K562 (cell line): ENCODE data around the gene SAP25. TPM values are rescaled to one million over a fixed set of nuclear protein-coding genes. Genes with fewer than 3 reads are reported as not detected.
A peak's percentile ranks its signal among the peaks of the same experiment; 100 is the strongest.

Experiments used
- ATAC-seq: fragments of 200-7000 bp; cut with Tn5 transposase; 3 replicates; pipeline ENCODE4 v1.9.1; 2020; ENCODE audit warnings: moderate library complexity
- BruUV-seq: library from RNA; stranded (reverse); fragments of 400-500 nt; replicated peaks from 2 replicates; lab custom pipeline; 2021; lab: Mats Ljungman, UMichigan
- CTCF ChIA-PET: fragments of 300-600 bp; formaldehyde crosslinking; extraction: SDS; loops from one replicate; lab custom pipeline; 2021; ENCODE audit warnings: low intra/inter-chr PET ratio; lab: Yijun Ruan, JAX
- POLR2A ChIA-PET: fragments of 300-600, 350-650 bp; sonication (Branson Sonifier 250); formaldehyde crosslinking; extraction: SDS; loops from one replicate; lab custom pipeline; 2021; ENCODE audit warnings: antibody characterized with exemption, inconsistent platforms; lab: Yijun Ruan, JAX
- DNase-seq, 4 experiments: peaks; one replicate each; pipeline versions ENCODE4 v3.0.0 to v3.0.0-alpha.2; 2011 to 2018; ENCODE audit warnings: low spot score in 3 of 4, mixed read lengths in 3 of 4; ENCODE audit errors: extremely low read depth in 1 of 4
- FAIRE-seq: peaks from 2 replicates; lab custom pipeline; 2011; peaks lifted over from hg19 to GRCh38; lab: Jason Lieb, UNC
- H2AFZ ChIP-seq: 2 replicates; pipeline ENCODE4 v1.6.0; 2011; ENCODE audit warnings: low read depth, low read length, control low read depth, inconsistent platforms
- H3K27ac ChIP-seq: fragments of 200-600 bp; 3 replicates; pipeline ENCODE4 v1.8.0; 2011; ENCODE audit warnings: low read depth, mild to moderate bottlenecking, control low read depth, inconsistent platforms, low read length, moderate library complexity, mixed read lengths; ENCODE audit errors: extremely low read depth
- H3K27me3 ChIP-seq, 2 experiments: fragments of 300-600 bp in 1 of 2; 2 replicates in 1 of 2; 3 replicates in 1 of 2; pipeline versions ENCODE4 v1.6.0 to v1.8.0; 2011; ENCODE audit warnings: inconsistent platforms in 2 of 2, low read length in 2 of 2, mild to moderate bottlenecking in 1 of 2, mixed read lengths in 1 of 2, moderate library complexity in 1 of 2; ENCODE audit not compliant: control insufficient read depth in 2 of 2, insufficient read depth in 2 of 2
- H3K36me3 ChIP-seq: fragments of 300-600 bp; 3 replicates; pipeline ENCODE4 v1.8.0; 2011; ENCODE audit warnings: mild to moderate bottlenecking, low read length, inconsistent platforms; ENCODE audit not compliant: control insufficient read depth, insufficient read depth
- H3K4me1 ChIP-seq, 2 experiments: fragments of 200-600 bp in 1 of 2; replicated peaks in 1 of 2; 2 replicates in 1 of 2; 3 replicates in 1 of 2; pipeline versions ENCODE4 v1.5.1 to v1.8.0; 2011; ENCODE audit warnings: inconsistent platforms in 2 of 2, low read length in 2 of 2, mild to moderate bottlenecking in 1 of 2, mixed read lengths in 1 of 2, moderate library complexity in 1 of 2; ENCODE audit not compliant: control insufficient read depth in 2 of 2, insufficient read depth in 2 of 2
- H3K4me2 ChIP-seq: 2 replicates; pipeline ENCODE4 v1.6.1; 2011; ENCODE audit warnings: low read length, control low read depth, inconsistent platforms, mixed read lengths; ENCODE audit not compliant: insufficient read depth
- H3K4me3 ChIP-seq: fragments of 200-600 bp; sonication (generic), shearing (Covaris generic); 2 replicates; pipeline ENCODE4 v1.5.1; 2016; ENCODE audit warnings: control low read depth, inconsistent platforms
- H3K79me2 ChIP-seq: fragments of 200-600 bp; 3 replicates; pipeline ENCODE4 v1.8.0; 2011; ENCODE audit warnings: low read length, inconsistent platforms; ENCODE audit not compliant: control insufficient read depth, insufficient read depth
- H3K9ac ChIP-seq, 2 experiments: 2 replicates each; pipeline versions ENCODE4 v1.6.0 to v1.6.1; 2011; ENCODE audit warnings: low read depth in 2 of 2, low read length in 2 of 2, control low read depth in 1 of 2, inconsistent platforms in 1 of 2, mild to moderate bottlenecking in 1 of 2, mixed read lengths in 1 of 2; ENCODE audit not compliant: insufficient read depth in 1 of 2
- H3K9me1 ChIP-seq: one replicate; pipeline ENCODE4 v1.6.0; 2011; ENCODE audit warnings: inconsistent platforms, mild to moderate bottlenecking, low read length, moderate library complexity; ENCODE audit not compliant: control insufficient read depth, insufficient read depth
- H3K9me3 ChIP-seq: replicated peaks from 2 replicates; pipeline ENCODE4 v1.5.1; 2011; ENCODE audit warnings: low read depth, low read length, inconsistent platforms; ENCODE audit not compliant: control insufficient read depth, insufficient read depth
- H4K20me1 ChIP-seq: replicated peaks from 2 replicates; pipeline ENCODE4 v1.6.1; 2011; ENCODE audit warnings: low read length, inconsistent platforms, mixed read lengths; ENCODE audit not compliant: control insufficient read depth, insufficient read depth
- CTBP1 ChIP-seq: fragments of 450-650 bp; IDR thresholded peaks from 2 replicates; pipeline ENCODE4 v1.6.1; 2016; ENCODE audit warnings: borderline replicate concordance
- KAT7 ChIP-seq: sonication (generic); formaldehyde crosslinking; IDR thresholded peaks from 2 replicates; pipeline ENCODE4 v1.8.0; 2022; ENCODE audit warnings: missing genetic modification reagents, mild to moderate bottlenecking, borderline replicate concordance
- MAZ ChIP-seq, 2 experiments: fragments of 450-650 bp in 1 of 2; sonication (generic) in 1 of 2; formaldehyde crosslinking; IDR thresholded peaks in 1 of 2; conservative IDR thresholded peaks in 1 of 2; 2 replicates each; pipeline versions ENCODE4 v1.4.0 to v1.5.0; 2020; ENCODE audit warnings: mild to moderate bottlenecking in 1 of 2, missing genetic modification reagents in 1 of 2
- MCM3 ChIP-seq: fragments of 450-650 bp; IDR thresholded peaks from 2 replicates; pipeline ENCODE4 v1.6.1; 2016
- MTA3 ChIP-seq: fragments of 450-650 bp; formaldehyde crosslinking; IDR thresholded peaks from 2 replicates; pipeline ENCODE4 v1.6.1; 2017; ENCODE audit warnings: mild to moderate bottlenecking, borderline replicate concordance
- SMARCC2 ChIP-seq: fragments of 450-650 bp; IDR thresholded peaks from 2 replicates; pipeline ENCODE4 v1.6.1; 2017; ENCODE audit warnings: antibody characterized with exemption, moderate library complexity, mild to moderate bottlenecking, low read depth
- SMARCE1 ChIP-seq: fragments of 450-650 bp; IDR thresholded peaks from 2 replicates; pipeline ENCODE4 v1.7.1; 2016; ENCODE audit warnings: mild to moderate bottlenecking
- TBL1XR1 ChIP-seq, 2 experiments: IDR thresholded peaks; 2 replicates each; pipeline ENCODE4 v1.6.1; 2012; ENCODE audit warnings: improper control_type of control experiment in 2 of 2, low read length in 2 of 2, mild to moderate bottlenecking in 1 of 2
- UBTF ChIP-seq, 2 experiments: IDR thresholded peaks; 2 replicates each; pipeline ENCODE4 v1.6.1; 2012; ENCODE audit warnings: improper control_type of control experiment in 2 of 2, low read depth in 2 of 2, low read length in 2 of 2, borderline replicate concordance in 1 of 2
- ZBTB8A ChIP-seq: fragments of 450-650 bp; IDR thresholded peaks from 2 replicates; pipeline ENCODE4 v1.6.1; 2018; ENCODE audit warnings: mild to moderate bottlenecking, moderate library complexity; ENCODE audit not compliant: partially characterized antibody
- ZNF121 ChIP-seq: sonication (generic); formaldehyde crosslinking; conservative IDR thresholded peaks from 2 replicates; pipeline ENCODE4 v1.8.0; 2022; ENCODE audit warnings: missing genetic modification reagents
- WGBS: fragments of 100-300 bp; shearing (Covaris generic); methylation state at CpG from one replicate; pipeline ENCODE4 v1.1.6; 2016; ENCODE audit warnings: low coverage, mixed read lengths; ENCODE audit not compliant: insufficient coverage; ENCODE audit errors: missing lambda C conversion rate; 5-methylcytosine and 5-hydroxymethylcytosine counted together
- in situ Hi-C: fragments of 300-500 bp; cut with MboI; formaldehyde crosslinking; loops from 4 replicates; pipeline ENCODE4 v1.15.0; 2018; ENCODE audit warnings: inconsistent platforms, mixed read lengths
- intact Hi-C: fragments of 100-400 bp; cut with micrococcal nuclease; formaldehyde crosslinking; loops from 2 replicates; pipeline ENCODE4 v1.14.2; 2022
- polyA plus RNA-seq, 8 experiments: library from polyadenylated mRNA; depleted of rRNA in 4 of 8; stranded (reverse) in 5 of 8; unstranded in 3 of 8; fragments of >200 nt; fragmentation: Nextera tagmentation in 2 of 8; fragmentation: Illumina TruSeq in 1 of 8; extraction: Ambion mirVana in 2 of 8; extraction: Trizol in 1 of 8; gene quantifications; 2 replicates each; pipeline versions ENCODE4 v1.2.1 to v1.2.3, GENCODE V29; 2011 to 2014; ENCODE audit warnings: inconsistent platforms in 1 of 8, missing spikeins in 1 of 8
- total RNA-seq, 7 experiments: library from RNA; depleted of rRNA in 6 of 7; stranded (reverse); fragments of >200 nt in 6 of 7; fragmentation: Illumina TruSeq in 2 of 7; extraction: Trizol in 2 of 7; gene quantifications; 2 replicates each; pipeline versions ENCODE4 v1.2.1 to v1.2.3, GENCODE V29; 2011 to 2021; ENCODE audit warnings: low replicate concordance in 1 of 7
- TF ChIP-seq, protein P1 (sequence below): sonication (generic); formaldehyde crosslinking; IDR thresholded peaks from 2 replicates; pipeline ENCODE4 v1.8.0; 2023; ENCODE audit warnings: mild to moderate bottlenecking, missing genetic modification reagents
- TF ChIP-seq, protein P2 (sequence below): fragments of 450-650 bp; IDR thresholded peaks from 2 replicates; pipeline ENCODE4 v1.6.1; 2016

SAP25 gene
- total and polyA plus RNA-seq, 9 of the 15 experiments (the other 6 are each of a cell fraction or from before 2014, with no cell fraction given): 0.13 to 5.3 (median 0.78) TPM; not detected in 1

GRCh38 chr7:100545360-100546128 is 28.2 kb downstream of the SAP25 start:
- POLR2A ChIA-PET: interaction anchor here (0.6 to 1.9 kb wide), 8 partner anchors 10 to 368 kb away, joined by 3 to 5 read pairs (median 3); partner anchors contain the start of gene GPC2
- Histone ChIP-seq H3K4me2 (no peak overlapping the region), H3K4me1 (peaks cover 33 to 68% of the 10 kb centered on the region in 2 experiments), H3K79me2 (peaks cover 70% of the 10 kb centered on the region), H3K9me3 (no peaks in the 10 kb centered on the region), H4K20me1 (no peaks in the 10 kb centered on the region), H3K4me3 (no peak overlapping the region), H3K27ac (peak overlapping the region; percentile 78), H3K9me1 (no peaks in the 10 kb centered on the region), H2AFZ (peak overlapping the region; percentile 4), H3K36me3 (peaks cover 25% of the 10 kb centered on the region), H3K27me3 (no peaks in the 10 kb centered on the region), H3K9ac (peak overlapping the region in 1 of 2 experiments; percentile 21; a peak in 2 of 4 replicates)
- no TSS peak for BruUV-seq
- in situ Hi-C loops: no loop called here
- WGBS: 23% methylated on average over 3 of the region's 3 CpGs
- CTCF ChIA-PET: interaction anchor here (0.6 to 1.5 kb wide), 2 partner anchors 63 to 130 kb away, joined by 3 to 5 read pairs; no protein-coding TSS in a partner anchor
- DNase-seq (peak; percentile 70 to 75 (median 74)), FAIRE-seq (peak; percentile 58), ATAC-seq (peak; percentile 76)
- intact Hi-C loops: no loop called here
- TF ChIP-seq KAT7 (CRISPR knock-in tag): no peak
- peak; percentile 32; the same call in 1 of the 2 replicates for TF ChIP-seq SMARCC2
- peak; percentile 20; the same call in 1 of the 2 replicates for TF ChIP-seq MTA3
- TF ChIP-seq ZBTB8A: no peak
- TF ChIP-seq, protein P1, sequence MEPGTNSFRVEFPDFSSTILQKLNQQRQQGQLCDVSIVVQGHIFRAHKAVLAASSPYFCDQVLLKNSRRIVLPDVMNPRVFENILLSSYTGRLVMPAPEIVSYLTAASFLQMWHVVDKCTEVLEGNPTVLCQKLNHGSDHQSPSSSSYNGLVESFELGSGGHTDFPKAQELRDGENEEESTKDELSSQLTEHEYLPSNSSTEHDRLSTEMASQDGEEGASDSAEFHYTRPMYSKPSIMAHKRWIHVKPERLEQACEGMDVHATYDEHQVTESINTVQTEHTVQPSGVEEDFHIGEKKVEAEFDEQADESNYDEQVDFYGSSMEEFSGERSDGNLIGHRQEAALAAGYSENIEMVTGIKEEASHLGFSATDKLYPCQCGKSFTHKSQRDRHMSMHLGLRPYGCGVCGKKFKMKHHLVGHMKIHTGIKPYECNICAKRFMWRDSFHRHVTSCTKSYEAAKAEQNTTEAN (CRISPR knock-in tag): no peak
- 0 out of 4 replicates have a peak, but pooled peaks of 1 of the 2 experiments have one; percentile 11 for TF ChIP-seq TBL1XR1 (IDR thresholded peaks at IDR 0.05; ENCODE audit: low read length in 2 of 2)
- TF ChIP-seq MCM3: no peak
- TF ChIP-seq, protein P2, sequence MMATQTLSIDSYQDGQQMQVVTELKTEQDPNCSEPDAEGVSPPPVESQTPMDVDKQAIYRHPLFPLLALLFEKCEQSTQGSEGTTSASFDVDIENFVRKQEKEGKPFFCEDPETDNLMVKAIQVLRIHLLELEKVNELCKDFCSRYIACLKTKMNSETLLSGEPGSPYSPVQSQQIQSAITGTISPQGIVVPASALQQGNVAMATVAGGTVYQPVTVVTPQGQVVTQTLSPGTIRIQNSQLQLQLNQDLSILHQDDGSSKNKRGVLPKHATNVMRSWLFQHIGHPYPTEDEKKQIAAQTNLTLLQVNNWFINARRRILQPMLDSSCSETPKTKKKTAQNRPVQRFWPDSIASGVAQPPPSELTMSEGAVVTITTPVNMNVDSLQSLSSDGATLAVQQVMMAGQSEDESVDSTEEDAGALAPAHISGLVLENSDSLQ: no peak
- TF ChIP-seq ZNF121: no peak
- peak in 1 of 2 experiments; percentile 50; a peak in 1 of 4 replicates for TF ChIP-seq MAZ (CRISPR knock-in tag; conservative IDR thresholded peaks at IDR 0.05 in 1 of 2, IDR thresholded peaks at IDR 0.05 in 1 of 2)
- TF ChIP-seq CTBP1: 0 out of 2 replicates have a peak, but pooled peaks have one; percentile 10
- TF ChIP-seq UBTF (IDR thresholded peaks at IDR 0.05; ENCODE audit: borderline replicate concordance in 1 of 2, low read depth in 2 of 2, low read length in 2 of 2): no peak
- 0 out of 2 replicates have a peak, but pooled peaks have one; percentile 47 for TF ChIP-seq SMARCE1
